ENCODE data around the gene PGA5.
"Not testable (repeated sequence)": the region's sequence is repeated elsewhere in the genome, so short reads cannot be mapped to it uniquely, and the experiment has no call there.

GRCh38 chr11:61237130-61237529, 3.8 kb upstream of the PGA5 start:
- not testable (repeated sequence) for TF ChIP-seq POLR2A, CTCF, EP300 (IDR thresholded peaks at IDR 0.05)

Data from ovary (tissue), 3 donors.